Measurements from ENCODE around the gene TAS2R38.
"Not testable (repeated sequence)": the region's sequence is repeated elsewhere in the genome, so short reads cannot be mapped to it uniquely, and the experiment has no call there.

The TAS2R38 gene

DNA sequence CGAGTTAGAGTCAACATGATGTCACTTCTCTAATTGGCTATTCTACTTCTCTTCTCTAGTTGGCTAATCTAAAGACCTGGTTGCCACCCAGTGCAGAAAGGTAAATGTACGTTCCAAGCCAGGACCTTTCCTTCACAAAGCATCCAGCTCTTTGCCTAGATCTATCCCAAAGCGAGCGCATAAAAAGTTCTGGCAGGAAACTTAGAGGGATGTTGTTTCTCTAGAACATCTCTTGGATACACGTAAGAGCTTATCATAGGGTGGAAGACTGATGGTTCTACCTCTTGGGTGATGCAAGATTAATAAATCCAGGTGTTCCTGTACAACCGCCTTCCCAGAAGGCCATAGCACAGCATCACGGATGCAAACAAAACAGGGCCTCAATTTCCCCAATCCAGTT, at the start of gene TAS2R38:
Gene TAS2R38 (minus strand): TSS at position 101 of the 400 bp plus-strand sequence. CDS start 84 bp downstream, at position 17.
- no peak for DNase-seq

DNA sequence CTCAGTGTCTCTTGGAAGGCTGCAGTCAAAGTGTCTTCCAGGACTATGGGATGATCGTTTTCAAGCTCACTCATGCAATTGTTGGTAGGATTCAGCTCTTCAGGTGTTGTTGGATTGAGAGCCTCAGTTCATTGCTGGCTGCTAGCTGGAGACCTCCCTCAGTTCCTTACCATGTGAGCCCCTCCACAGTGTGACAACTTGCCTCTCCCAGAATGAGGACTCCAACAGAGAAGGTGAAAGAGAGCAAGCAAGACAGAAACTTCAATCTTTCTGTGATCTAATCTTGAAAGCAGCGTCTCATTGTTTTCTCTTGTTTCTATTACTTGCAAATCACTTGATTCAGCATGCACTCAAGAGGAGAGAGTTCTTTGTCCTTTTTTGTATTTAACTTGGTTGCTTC, 44.6 kb upstream of the TAS2R38 start:
- DNase-seq, result no peak

DNA sequence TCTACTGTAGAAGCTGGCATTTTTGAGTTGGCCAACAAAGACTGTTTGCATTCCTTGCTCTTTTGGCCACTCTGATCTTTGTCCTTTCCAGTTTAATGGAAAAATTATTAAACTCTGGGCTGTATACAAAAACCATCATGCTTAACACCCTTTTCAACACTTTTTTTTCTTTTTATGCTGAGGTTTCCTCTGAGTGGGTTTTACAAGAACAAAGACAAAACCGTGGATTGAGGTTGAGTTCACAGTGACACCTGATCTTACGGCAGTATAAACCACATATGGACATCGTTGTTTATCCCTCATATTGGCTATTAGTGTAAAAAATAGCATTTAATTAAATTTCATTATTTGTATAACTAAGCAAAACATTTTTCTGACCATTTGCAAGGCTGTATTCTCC, 43.9 kb upstream of the TAS2R38 start:
- DNase-seq, result no peak

DNA sequence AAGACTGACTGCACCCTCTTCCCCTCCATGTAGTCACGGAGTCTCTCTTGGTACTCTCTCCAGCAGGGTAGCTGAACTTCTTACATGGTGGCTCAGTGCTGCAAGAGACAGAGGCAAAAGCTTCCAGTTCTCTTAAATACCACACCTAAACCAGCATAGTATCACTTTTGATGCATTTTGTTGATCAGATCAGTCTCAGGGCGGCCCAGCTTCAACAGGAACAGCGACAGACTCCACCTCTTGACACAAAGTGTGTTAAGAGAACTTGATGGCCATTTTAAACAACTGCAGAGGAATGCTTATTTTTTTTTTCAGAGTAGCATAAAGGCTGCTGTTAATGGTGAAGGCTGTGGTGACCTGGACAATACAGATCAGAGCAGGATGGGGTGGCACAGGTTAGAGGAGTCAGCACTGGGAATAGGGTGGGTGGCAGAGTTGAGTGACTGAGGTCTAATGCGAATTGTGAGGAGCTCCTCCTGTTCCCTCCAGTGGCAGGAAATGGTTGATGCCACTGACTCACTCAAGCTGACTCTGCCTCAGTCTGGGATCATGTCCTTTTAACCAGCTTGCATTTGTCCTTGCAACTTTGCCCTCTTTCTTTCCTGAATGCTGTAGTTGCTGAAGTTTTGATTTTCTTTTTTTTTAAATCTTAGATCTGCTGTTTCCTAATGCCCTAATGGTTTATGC, 39.4 kb upstream of the TAS2R38 start:
- DNase-seq, result no peak

DNA sequence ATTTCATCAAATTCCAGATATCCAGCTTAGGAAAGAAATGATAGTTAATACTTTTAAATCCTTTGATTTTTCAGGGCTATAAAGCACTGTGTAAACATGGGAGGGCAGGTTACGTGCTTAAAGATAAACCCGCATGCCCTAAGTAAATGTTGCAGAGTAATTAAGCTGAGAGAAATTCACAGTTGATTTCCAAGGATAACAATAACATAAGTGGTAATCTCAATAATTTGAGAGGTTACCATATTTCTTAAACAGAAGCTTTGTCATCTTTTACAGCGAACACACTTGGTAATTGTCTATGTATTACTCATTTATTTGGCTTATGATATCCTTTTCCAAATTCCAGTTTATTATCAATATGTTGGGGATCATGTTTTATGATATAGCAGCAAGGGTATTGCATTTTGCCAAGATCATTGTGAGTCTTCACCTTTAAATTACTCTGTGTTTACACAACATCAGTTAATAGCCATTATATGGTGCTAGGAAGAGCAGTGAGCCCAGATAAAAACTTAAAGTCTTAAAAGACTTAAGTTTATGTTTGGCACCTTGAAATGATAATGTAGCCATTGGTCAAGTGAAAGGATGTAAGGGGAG, 37.5 kb upstream of the TAS2R38 start:
- DNase-seq, result no peak

DNA sequence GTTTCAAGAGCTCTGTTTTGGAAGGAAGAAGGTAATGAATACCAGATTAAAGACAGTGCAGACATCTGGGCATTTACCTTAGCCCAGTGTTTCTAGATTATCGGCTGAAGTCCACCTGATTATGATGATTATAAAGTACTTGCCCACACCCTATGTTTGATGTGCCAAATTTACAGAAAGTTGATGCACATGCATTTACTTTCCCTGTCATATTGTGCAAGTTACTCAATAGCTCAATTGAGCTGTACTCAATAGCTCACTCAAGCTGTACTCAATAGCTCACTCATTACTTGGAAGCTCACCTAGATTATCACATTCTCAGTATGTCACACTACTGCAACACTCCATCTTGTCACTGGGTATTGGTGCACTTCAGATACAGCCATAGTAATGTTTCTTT, 35.6 kb upstream of the TAS2R38 start:
- DNase-seq, result no peak

DNA sequence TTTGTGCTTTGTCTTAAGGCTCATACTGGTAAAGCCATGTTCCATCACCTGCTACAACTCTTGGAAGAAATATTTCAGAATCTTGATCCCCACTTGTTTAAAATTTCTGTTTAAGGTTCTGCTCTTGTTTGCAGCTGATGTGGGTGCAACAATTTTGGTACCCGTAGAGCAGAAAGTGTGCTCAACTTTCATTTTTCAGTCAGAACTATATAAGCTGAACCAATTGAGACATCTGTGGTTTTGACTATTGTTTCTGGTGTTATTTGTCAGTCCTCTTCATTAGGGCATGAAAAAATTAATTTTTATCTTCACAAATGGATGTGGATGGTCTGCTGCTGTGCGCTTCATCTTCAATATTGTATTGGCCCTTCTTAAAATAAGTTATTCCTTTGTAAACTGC, 33.0 kb upstream of the TAS2R38 start:
- no peak for DNase-seq

DNA sequence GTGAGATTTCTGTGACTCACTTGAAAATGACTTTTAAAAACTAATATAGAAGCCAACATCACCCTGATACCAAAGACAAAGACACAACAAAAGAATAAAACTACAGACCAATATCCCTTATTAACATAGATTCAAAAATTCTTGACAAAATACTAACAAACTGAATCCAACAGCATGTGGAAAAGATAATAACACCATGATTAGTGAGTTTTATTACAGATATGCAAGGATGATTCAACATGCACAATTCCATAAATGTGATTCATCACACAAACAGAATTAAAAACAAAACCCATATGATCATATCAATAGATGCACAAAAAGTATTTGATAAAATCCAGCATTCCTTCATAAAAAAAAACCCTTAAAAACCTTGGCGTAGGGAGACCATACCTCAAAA, 28.6 kb upstream of the TAS2R38 start:
- no peak for DNase-seq

DNA sequence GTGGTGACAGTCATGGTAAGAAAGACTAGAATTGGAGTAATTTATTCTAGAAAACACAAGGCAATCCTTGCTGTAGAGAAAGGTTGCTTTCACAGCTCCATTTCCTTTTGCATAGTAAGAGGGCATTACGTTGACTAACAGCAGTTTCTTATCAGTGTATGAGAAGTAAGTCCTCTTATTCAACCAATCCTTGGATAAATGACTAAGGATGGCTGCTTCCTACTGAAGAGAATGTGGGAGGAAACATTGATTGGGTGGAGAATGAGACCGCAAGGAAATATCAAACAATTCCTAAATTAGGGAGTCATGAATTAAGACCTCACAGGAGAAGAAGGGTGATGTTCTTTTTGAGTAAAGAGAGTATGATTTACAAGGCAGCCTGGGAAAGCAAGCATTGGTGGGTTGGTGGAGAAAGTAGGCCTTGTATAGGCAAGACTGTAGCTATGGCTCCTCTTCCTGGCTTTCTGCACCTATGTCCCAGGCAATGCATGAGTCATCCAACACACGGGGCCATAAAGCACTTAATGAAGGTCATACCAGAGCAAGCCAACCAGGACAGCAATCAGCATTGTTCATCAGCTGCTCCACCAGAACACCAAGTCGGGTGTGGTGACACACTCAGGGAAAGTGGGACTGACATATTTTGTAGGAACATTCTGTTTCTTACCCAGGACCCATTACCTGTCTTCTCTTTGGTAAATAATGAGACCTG, 27.7 kb upstream of the TAS2R38 start:
- no peak for DNase-seq

DNA sequence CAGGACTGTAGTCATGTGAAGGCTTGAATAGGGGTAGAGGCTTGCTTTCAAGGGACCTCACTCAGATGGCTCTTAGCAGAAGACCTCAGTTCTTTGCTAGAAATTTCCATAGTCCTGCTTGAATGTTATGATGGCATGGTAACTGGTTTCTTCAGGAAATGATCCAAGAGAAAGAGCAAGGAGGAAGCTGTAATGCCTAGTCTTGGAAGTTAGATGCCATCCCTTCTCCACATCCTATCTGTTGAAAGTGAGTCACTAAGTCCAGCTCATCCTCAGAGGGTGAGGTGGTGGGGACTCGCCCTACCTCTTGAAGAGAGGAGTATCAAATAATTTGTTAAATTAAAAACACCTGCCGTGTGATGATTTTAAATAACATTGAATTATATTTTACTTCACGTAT, 26.7 kb upstream of the TAS2R38 start:
- DNase-seq, result no peak

DNA sequence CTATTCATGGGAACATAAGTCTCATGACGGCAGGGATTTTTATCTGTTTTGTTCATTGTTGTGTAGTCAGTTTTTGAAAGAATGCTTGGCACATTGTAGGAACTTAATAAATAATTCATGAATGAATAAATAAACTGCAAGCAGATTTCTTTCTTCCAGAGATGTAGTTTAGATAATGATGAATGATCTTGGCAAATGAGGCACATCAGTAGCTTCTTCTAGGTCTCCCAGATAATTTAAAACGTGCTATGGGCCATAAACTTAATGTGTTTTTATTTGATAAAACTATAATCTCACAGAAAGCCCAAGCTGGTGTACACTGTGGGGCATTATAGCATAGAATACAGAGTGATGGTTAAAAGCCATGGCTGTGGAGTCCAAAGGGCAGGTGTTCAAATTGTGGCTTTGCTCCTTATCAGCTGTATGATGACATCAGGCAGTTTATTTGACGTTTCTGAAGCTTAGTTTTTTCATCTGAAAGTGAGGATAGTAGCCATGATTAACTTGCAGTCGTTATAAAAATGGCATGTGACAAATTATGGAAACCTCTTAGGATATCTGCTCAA, 25.6 kb upstream of the TAS2R38 start:
- no peak for DNase-seq

DNA sequence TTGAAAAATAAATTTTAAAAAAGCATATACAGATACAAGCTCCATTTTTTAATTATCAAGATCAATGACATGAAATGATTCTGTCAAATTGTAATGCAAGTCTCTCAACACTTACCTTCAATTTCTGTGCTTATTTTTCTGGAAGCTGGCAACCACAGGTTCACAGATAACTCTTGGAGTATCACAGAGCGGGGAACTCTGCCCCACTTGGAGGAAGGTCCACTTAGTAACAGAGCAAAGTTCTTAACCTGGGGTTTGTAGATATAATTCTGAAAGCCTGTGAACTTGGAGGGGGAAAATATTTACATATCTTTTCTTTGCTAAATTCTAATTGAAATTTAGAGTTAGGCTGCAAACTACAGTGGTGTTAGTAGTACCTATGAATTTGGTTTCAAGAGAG, 19.8 kb upstream of the TAS2R38 start:
- no peak for DNase-seq

DNA sequence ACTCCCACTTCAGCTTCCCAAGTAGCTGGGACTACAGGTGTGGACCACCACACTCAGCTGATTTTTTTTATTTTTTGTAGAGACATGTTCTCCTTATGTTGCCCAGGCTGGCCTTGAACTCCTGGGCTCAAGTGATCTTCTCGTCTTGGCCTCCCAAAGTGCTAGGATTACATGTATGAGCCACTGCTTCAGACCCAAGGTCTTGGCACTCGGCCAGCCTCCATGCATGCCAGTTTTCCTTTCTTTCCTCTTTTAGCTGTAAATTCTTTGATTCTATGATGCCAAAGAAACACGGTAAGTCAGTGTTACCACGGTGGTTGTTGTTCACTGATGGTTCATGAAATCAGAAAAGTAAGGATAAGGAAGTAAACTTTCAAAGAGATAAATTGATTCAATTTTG, 19.1 kb upstream of the TAS2R38 start:
- no peak for DNase-seq

DNA sequence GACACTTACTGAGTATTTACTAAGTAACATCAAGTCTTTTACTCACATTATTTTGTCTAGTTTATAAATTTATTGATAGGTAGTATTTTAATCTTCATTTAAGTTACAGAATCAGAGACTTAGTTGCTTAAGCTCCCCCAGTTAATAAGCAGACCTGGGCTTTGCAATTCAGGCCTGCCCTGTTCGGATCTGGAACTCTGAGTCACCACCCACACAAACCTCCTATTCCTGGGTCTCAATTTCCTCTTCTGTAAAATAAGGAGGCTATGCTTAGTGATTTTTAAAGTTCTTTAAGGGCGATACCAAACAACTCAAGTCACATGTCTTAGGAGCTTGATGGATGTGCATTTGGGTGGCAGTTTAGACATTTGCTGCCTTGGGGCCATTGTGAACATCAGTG, 18.6 kb upstream of the TAS2R38 start:
- DNase-seq, result no peak

DNA sequence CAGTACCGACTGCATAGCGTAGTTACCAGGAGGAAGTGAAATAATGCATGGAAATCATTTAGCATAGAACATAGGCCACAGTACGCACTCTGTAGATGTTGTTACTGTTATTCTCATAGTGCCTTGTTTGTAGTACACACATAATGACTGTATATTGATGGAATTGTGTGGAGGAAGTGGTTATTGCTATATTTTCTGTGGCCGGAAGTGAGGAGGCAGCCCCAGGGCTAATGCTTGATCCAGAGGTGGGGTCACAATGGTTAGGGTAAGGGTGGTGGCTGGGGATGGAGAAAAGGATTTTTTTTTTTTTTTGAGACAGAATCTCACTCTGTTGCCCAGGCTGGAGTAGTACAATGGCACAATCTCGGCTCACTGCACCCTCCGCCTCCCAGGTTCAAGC, 17.6 kb upstream of the TAS2R38 start:
- no peak for DNase-seq

DNA sequence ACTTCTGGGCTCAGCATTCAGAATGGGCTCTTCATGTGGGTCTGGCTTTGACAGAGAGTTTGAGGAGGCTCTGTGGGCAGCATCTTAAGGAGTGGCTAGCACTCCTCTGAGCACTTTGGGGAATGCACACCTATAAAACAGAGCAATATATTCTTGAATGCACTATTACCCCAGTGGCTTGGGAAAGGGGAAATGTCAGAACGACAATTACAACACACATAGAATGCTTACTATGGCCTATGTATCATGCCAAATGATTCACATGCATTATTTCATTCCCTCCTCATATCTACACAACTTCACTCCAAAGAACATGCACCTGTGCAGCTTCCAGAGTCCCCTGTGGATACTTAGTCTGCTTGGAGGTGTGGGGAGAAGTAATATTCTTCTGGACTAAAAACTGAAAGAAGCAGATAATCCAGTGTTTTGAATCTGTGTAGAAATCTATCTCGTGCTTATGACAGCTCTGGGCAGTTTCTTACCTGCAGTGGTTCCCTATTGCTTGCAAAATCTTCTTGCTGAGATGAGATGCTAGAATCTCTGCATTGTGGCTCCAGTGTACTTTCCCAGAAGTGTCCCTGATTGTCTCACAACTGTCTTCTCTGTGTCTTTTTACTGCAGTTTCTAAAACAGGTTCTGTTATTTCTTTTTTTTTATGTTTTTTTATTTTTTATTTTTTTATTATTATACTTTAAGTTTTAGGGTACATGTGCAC, 16.6 kb upstream of the TAS2R38 start:
- no peak for DNase-seq

DNA sequence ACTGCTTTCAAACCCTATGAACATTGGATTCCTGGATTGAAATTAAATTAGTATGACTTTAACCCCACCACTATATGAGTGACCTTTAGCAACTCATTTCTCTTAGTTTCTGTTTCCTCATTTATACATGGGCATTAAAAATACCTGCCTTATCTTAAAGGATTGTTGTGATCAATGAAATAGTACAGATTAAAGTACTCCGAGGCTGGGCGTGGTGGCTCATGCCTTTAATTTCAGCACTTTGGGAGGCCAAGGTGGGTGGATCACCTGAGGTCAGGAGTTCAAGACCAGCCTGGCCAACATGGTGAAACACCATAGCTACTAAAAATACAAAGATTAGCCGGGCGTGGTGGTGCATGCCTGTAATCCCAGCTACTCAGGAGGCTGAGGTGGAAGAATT, 14.2 kb upstream of the TAS2R38 start:
- not testable (repeated sequence) for DNase-seq

DNA sequence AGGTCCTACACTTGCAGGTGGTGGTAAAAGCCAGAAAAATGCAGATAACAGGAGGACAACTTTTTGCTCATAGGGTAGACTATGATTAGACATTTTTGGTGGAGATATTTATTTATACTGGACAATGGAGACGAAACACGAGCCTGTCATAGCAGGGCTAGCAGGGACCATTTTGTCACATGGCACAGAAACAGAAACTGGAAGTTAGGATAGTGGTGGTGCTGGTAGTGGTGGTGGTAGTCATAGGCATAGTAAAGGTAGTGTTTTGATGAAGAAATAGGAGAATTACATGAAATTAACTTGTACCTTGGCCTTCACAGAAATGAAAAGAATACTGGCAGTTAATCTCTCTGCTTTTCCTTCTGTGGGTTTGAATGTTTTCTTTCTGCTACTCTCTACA, 13.3 kb upstream of the TAS2R38 start:
- no peak for DNase-seq

DNA sequence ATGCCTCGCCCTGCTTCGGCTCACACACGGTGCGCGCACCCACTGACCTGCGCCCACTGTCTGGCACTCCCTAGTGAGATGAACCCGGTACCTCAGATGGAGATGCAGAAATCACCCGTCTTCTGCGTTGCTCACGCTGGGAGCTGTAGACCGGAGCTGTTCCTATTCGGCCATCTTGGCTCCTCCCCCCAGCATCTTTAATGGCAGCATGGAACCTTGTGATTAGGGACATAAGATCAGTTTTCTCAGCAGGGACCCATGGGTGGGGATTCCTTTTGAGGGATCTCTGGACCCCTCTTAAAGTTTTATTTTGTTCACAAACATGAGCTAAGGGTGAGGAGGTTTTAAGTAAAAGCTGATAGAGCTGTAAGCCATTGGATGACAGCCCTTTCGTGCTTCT, 12.4 kb upstream of the TAS2R38 start:
- DNase-seq, result not testable (repeated sequence)

DNA sequence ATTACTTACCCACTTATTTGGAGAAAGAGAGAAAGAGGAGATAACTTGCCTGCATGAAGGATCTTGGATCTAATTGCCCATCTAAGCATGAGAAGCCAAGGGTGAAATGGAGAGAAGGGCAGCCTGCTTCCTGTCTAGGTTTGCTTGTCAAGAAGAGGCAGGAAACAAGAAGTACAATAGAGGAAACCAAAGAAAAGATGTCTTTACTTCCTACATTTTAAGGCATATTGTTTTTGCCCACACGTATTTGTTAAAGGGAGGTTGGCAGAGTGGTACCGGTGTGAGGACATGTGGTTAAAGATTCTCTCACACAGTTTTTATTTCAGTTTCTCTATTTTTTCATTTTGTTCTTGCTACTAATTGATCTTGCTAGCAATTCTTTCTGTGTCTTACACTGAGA, 6.0 kb upstream of the TAS2R38 start:
- DNase-seq, result no peak

DNA sequence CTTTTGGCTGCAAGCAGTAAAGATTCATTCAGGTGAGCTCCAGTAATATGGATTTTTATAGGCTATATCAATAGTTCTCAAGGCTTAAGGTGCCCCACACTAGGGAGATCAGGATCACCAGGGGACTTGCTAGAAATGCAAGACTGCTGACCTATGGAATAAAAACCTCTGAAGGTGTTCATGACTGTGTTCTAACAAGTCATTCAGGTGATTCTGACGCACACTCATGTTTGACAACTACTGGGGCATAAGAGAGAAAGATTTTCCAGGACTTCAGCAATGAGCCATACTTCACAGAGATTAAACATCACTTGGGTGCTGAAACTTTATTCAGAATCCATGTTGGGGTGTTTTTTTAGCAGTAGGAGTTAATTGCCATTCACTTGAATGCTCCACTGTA, 4.8 kb upstream of the TAS2R38 start:
- DNase-seq, result no peak

DNA sequence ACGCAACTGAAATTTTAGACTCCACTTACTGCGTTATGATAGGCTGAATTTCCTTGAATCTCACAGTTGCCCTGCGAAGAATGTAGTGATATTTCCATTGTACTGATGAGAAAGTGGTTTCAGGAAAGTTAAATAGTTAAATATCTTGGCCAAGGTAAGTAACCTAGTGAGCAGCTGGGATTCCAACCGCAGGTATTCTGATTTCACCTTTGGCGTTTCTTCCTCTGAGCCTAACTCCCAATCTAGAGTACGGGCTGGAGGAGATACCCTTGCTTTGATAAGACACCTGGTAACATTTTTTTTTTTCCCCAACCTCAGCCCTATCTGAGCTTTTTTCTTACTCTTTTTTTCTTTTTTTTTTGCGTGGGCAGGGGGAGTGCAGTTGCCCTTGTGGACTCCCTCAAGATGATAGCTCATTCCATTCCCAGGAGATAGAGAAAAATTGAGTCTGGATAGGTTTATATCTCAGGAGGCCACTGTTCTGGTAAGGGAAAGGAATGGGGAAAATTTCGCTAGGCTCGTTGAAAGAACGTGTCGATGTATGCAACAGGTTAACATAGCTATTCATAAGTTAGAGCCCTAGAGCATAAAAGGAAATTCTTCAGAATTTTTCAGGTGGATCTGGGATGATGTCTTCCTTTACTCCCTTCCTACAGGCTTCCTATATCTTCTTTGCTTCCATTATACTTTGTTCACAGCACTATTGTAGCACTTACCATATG, 3.1 kb upstream of the TAS2R38 start:
- no peak for DNase-seq

All from NCI-H524 treated with DMSO at 0.1 percent for 48 hours (cell line).